ENCODE measurements around the gene OPCML. TPM values are rescaled to one million over a fixed set of nuclear protein-coding genes. Genes with fewer than 3 reads are reported as not detected.

OPCML gene
- total RNA-seq, 1 donor from 2014 or later: 1.2 TPM

DNA sequence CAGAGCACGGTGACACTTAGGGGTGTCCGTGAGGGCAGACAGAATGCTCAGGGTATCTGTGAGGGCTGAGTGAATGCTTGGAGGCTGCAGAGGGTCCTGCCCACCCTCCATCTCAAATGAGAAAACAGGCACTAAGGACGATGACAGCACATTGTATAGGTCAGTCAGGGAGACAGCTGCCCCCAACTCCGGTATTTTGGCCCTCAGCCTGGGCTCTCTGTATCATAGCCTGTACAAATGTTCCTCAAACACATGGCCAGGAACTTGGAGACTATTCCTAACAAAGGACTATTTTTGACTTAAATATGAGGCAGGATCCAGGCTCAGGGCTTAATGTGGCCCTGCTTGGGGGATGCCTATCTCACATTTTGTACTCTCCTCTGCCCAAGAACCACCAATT lies 145.4 kb downstream of the OPCML start:
- H3K27ac Mint-ChIP-seq (ENCODE audit: unreplicated experiment): peak overlapping the region; percentile 45
- H3K27me3 Mint-ChIP-seq (ENCODE audit: low read depth): no peaks in the 10 kb centered on the region
- H3K4me3 Mint-ChIP-seq: no peak overlapping the region
- no peak for DNase-seq (ENCODE audit: low read depth, low spot score)
- TF ChIP-seq, protein P1, sequence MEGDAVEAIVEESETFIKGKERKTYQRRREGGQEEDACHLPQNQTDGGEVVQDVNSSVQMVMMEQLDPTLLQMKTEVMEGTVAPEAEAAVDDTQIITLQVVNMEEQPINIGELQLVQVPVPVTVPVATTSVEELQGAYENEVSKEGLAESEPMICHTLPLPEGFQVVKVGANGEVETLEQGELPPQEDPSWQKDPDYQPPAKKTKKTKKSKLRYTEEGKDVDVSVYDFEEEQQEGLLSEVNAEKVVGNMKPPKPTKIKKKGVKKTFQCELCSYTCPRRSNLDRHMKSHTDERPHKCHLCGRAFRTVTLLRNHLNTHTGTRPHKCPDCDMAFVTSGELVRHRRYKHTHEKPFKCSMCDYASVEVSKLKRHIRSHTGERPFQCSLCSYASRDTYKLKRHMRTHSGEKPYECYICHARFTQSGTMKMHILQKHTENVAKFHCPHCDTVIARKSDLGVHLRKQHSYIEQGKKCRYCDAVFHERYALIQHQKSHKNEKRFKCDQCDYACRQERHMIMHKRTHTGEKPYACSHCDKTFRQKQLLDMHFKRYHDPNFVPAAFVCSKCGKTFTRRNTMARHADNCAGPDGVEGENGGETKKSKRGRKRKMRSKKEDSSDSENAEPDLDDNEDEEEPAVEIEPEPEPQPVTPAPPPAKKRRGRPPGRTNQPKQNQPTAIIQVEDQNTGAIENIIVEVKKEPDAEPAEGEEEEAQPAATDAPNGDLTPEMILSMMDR (conservative IDR thresholded peaks at IDR 0.05): no peak
- no peaks in the 10 kb centered on the region for H3K9me3 Mint-ChIP-seq
- peaks cover 24% of the 10 kb centered on the region for H3K4me1 Mint-ChIP-seq
- no peaks in the 10 kb centered on the region for H3K36me3 Mint-ChIP-seq (ENCODE audit: low read depth)

DNA sequence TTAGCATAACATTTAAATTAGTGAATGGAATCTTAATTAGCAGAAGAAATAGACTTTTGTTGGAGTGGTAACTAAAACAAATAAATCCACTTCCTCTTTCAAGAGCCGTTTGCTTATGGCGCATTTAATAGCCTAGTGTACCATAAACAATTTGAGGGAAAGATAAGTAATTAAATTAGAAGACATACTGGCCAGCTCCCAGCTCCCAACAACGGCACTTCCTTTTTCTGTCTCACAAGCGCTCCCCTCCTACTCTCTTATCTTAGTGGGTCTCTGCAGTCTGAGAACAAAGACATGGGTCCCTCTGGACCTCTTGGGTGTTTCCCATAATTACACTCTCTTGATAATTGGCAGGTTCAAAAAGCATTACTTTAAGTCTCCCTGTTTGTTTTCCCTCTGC lies 146.0 kb downstream of the OPCML start:
- Mint-ChIP-seq H3K27ac (ENCODE audit: unreplicated experiment) (no peak overlapping the region), H3K27me3 (ENCODE audit: low read depth) (no peaks in the 10 kb centered on the region), H3K4me1 (peaks cover 24% of the 10 kb centered on the region), H3K36me3 (ENCODE audit: low read depth) (no peaks in the 10 kb centered on the region), H3K9me3 (no peaks in the 10 kb centered on the region), H3K4me3 (no peak overlapping the region)
- TF ChIP-seq, protein P1 (conservative IDR thresholded peaks at IDR 0.05): no peak
- no peak for DNase-seq (ENCODE audit: low read depth, low spot score)

DNA sequence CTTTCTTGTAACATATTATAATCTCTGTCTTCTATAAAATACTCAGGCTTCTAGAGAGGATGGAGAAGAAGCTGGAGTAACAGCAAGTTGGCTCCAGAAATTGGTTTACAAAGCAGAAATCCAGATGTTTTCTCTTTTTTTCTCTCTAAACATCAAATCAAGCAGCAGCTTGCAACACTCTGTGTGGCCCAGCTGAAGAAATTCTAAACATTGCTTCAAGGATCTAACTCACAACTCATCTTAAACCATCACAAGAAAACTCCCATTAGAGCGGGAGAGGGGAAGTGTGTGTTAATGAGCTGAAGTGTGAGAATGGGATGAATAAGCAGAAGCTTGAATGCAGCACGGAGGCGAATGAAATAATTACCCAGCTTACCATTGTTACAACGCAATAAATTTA lies 146.5 kb downstream of the OPCML start:
- Mint-ChIP-seq H3K27me3 (ENCODE audit: low read depth) (no peaks in the 10 kb centered on the region), H3K9me3 (no peaks in the 10 kb centered on the region), H3K4me3 (no peak overlapping the region), H3K27ac (ENCODE audit: unreplicated experiment) (peak overlapping the region; percentile 50), H3K36me3 (ENCODE audit: low read depth) (no peaks in the 10 kb centered on the region), H3K4me1 (peaks cover 24% of the 10 kb centered on the region)
- TF ChIP-seq, protein P1 (conservative IDR thresholded peaks at IDR 0.05): no peak
- DNase-seq (ENCODE audit: low read depth, low spot score): no peak

DNA sequence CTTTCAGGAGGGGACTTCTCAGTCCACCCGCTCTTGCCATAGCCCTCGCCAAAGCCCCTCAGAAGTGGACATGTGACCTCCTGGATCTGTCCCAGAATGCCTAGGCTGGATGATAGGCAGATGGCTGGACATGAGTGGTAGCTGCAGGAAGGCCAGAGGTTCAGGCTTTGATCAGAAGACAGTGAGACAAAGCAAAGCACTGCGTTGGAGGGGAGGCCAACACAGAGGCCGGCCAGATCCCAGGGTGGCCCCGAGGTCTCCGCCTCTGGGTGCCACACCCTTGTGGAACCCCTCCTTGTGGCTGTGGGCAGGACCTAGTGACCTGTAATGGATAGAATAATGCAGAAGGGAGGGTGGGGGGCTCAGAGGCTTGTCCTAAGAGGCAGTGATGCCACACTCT lies 147.6 kb downstream of the OPCML start:
- H3K27ac Mint-ChIP-seq (ENCODE audit: unreplicated experiment): no peak overlapping the region
- H3K4me1 Mint-ChIP-seq: peaks cover 24% of the 10 kb centered on the region
- H3K4me3 Mint-ChIP-seq: no peak overlapping the region
- no peaks in the 10 kb centered on the region for H3K27me3 Mint-ChIP-seq (ENCODE audit: low read depth)
- TF ChIP-seq, protein P1 (conservative IDR thresholded peaks at IDR 0.05): no peak
- no peaks in the 10 kb centered on the region for H3K36me3 Mint-ChIP-seq (ENCODE audit: low read depth)
- H3K9me3 Mint-ChIP-seq: no peaks in the 10 kb centered on the region
- DNase-seq (ENCODE audit: low read depth, low spot score): no peak

DNA sequence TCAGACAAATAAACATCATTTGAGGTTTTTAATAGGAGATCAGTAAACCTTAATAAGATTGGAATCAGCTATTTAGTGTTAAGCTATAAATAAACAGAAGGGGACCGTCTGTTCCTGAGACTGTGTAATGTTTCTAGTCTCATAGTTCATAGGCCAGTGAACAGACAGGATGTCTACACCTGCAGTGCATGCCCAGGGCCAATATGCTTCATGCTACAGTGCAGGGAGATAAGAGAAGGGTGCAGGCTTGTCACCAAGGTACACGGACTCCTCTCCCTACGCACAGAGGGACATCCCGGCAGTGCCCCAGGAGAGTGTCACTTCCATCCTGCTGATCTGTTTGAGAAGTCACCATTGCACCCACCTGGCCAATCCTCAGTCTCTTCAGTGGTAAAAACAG lies 148.6 kb downstream of the OPCML start:
- Mint-ChIP-seq H3K4me3 (no peak overlapping the region), H3K36me3 (ENCODE audit: low read depth) (no peaks in the 10 kb centered on the region), H3K4me1 (peaks cover 28% of the 10 kb centered on the region), H3K9me3 (no peaks in the 10 kb centered on the region), H3K27me3 (ENCODE audit: low read depth) (no peaks in the 10 kb centered on the region), H3K27ac (ENCODE audit: unreplicated experiment) (no peak overlapping the region)
- no peak for DNase-seq (ENCODE audit: low read depth, low spot score)
- TF ChIP-seq, protein P1 (conservative IDR thresholded peaks at IDR 0.05): no peak

DNA sequence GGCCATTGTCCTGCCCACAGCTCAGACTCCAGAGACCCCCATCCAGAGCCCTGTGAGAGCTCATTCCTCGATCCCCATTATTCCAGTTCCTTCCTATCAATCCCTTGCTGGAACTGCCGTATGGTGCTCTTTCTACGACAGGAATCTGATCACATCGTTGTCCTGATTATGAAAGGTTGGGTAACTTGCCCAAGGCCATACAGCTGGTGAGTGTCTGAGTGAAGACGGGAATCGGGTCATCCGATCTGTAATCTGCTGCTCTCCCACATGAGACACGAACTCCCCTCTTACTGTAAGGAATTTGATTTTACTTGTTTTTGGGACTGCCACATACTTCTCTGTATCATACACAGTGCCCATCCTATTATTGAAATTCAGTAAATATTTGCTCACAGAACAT lies 149.1 kb downstream of the OPCML start:
- DNase-seq (ENCODE audit: low read depth, low spot score): no peak
- Mint-ChIP-seq H3K27me3 (ENCODE audit: low read depth) (no peaks in the 10 kb centered on the region), H3K4me1 (peaks cover 28% of the 10 kb centered on the region), H3K9me3 (no peaks in the 10 kb centered on the region), H3K4me3 (no peak overlapping the region), H3K27ac (ENCODE audit: unreplicated experiment) (no peak overlapping the region), H3K36me3 (ENCODE audit: low read depth) (no peaks in the 10 kb centered on the region)
- TF ChIP-seq, protein P1 (conservative IDR thresholded peaks at IDR 0.05): no peak

Measured in neural crest cell (in vitro differentiated cells).